Endodermal cell (in vitro differentiated cells): ENCODE results near the gene GDF7. TPM values are rescaled to one million over a fixed set of nuclear protein-coding genes. Genes with fewer than 3 reads are reported as not detected.
A peak's percentile ranks its signal among the peaks of the same experiment; 100 is the strongest.

Experiments used
- DNase-seq: peaks from one replicate; pipeline ENCODE4 v3.0.0-alpha.2; 2017
- H3K27ac ChIP-seq: 2 replicates; pipeline ENCODE4 v1.5.1; 2013; ENCODE audit warnings: mild to moderate bottlenecking, low read depth, low read length, moderate library complexity
- H3K27me3 ChIP-seq: 2 replicates; pipeline ENCODE4 v1.6.1; 2013; ENCODE audit warnings: mild to moderate bottlenecking, low read length, moderate library complexity; ENCODE audit not compliant: insufficient read depth, control insufficient read depth, poor library complexity, severe bottlenecking
- H3K36me3 ChIP-seq: 2 replicates; pipeline ENCODE4 v1.7.0; 2013; ENCODE audit warnings: mild to moderate bottlenecking, low read length, moderate library complexity; ENCODE audit not compliant: control insufficient read depth, insufficient read depth
- H3K4me1 ChIP-seq: one replicate; pipeline ENCODE4 v1.7.0; 2013; ENCODE audit warnings: low read length; ENCODE audit not compliant: control insufficient read depth, insufficient read depth
- H3K4me3 ChIP-seq: 2 replicates; pipeline ENCODE4 v1.5.1; 2013; ENCODE audit warnings: mild to moderate bottlenecking, low read length, moderate library complexity
- H3K9ac ChIP-seq: 2 replicates; pipeline ENCODE4 v1.6.1; 2013; ENCODE audit warnings: mild to moderate bottlenecking, low read length, moderate library complexity; ENCODE audit not compliant: poor library complexity, severe bottlenecking; ENCODE audit errors: extremely low read depth
- H3K9me3 ChIP-seq: 2 replicates; pipeline ENCODE4 v1.6.1; 2013; ENCODE audit warnings: mild to moderate bottlenecking, low read length, moderate library complexity; ENCODE audit not compliant: control insufficient read depth
- H3K27ac Mint-ChIP-seq: 2 replicates; pipeline ENCODE4 v1.8.0; 2020; ENCODE audit warnings: mixed read lengths
- H3K27me3 Mint-ChIP-seq: 2 replicates; pipeline ENCODE4 v1.8.0; 2021; ENCODE audit warnings: mild to moderate bottlenecking, mixed read lengths; ENCODE audit not compliant: insufficient read depth
- H3K36me3 Mint-ChIP-seq: 2 replicates; pipeline ENCODE4 v1.8.0; 2020; ENCODE audit warnings: low read depth, mixed read lengths
- H3K4me1 Mint-ChIP-seq: 2 replicates; pipeline ENCODE4 v1.8.0; 2020; ENCODE audit warnings: mixed read lengths
- H3K4me3 Mint-ChIP-seq: 2 replicates; pipeline ENCODE4 v1.8.0; 2020; ENCODE audit warnings: mild to moderate bottlenecking, moderate library complexity, mixed read lengths
- H3K9me3 Mint-ChIP-seq: 2 replicates; pipeline ENCODE4 v1.8.0; 2020; ENCODE audit warnings: mild to moderate bottlenecking, mixed read lengths
- WGBS, 2 experiments: methylation state at CpG; one replicate each; pipeline versions ENCODE4 v1.1.5 to v1.1.7; 2013; ENCODE audit warnings: missing lambda C conversion rate in 2 of 2, mixed read lengths in 1 of 2; ENCODE audit not compliant: insufficient coverage in 1 of 2, insufficient read length in 1 of 2; 5-methylcytosine and 5-hydroxymethylcytosine counted together
- total RNA-seq, 2 donors: library from RNA; stranded (reverse); fragmentation: NEBNext Ultra II Directional in 1 of 2; extraction: Animal tissue kit (Norgen Biotek cat#: 25700) in 1 of 2; gene quantifications; 2 replicates in 1 of 2; 3 replicates in 1 of 2; pipeline ENCODE4 v1.2.1, GENCODE V29; 2021
- TF ChIP-seq, protein P1 (sequence below): fragments of 200-600 bp; sonication (generic); conservative IDR thresholded peaks from 2 replicates; pipeline ENCODE4 v1.5.0; 2021; ENCODE audit warnings: antibody characterized with exemption, mild to moderate bottlenecking

Gene GDF7
- total RNA-seq, 2 donors from 2014 or later, result 0.07 to 0.09 TPM

DNA sequence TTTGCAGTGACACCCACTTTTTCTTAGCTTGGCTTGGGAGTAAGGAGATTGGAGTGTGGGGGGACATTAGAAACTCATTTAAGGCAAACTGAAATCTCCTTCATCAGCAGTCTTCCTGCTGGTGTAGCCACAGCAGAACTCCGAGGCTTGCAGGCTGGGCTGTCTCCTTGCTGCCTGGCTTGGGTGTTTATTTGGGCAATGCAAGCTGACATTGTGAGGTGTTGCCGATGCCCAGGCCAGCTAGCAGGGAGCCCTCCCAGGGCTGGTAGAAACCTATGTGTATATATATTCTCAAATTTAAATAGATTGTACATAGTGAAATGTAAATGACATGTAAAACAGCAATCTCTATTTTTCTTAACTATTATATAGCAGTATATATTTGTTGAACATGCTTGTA lies 11.8 kb downstream of the GDF7 start:
- Mint-ChIP-seq H3K36me3 (peaks cover 12% of the 10 kb centered on the region), H3K4me3 (no peak overlapping the region), H3K27me3 (peaks cover 13% of the 10 kb centered on the region), H3K27ac (no peak overlapping the region), H3K4me1 (peaks cover 5% of the 10 kb centered on the region), H3K9me3 (no peaks in the 10 kb centered on the region)
- Histone ChIP-seq H3K36me3 (peaks cover 17% of the 10 kb centered on the region), H3K9me3 (no peaks in the 10 kb centered on the region), H3K4me1 (no peaks in the 10 kb centered on the region), H3K9ac (no peak overlapping the region), H3K4me3 (no peak overlapping the region), H3K27ac (no peak overlapping the region), H3K27me3 (peaks cover 12% of the 10 kb centered on the region)
- WGBS, 2 experiments, result 86 to 96% methylated on average over 1 to 2 of the region's 2 CpGs
- TF ChIP-seq, protein P1, sequence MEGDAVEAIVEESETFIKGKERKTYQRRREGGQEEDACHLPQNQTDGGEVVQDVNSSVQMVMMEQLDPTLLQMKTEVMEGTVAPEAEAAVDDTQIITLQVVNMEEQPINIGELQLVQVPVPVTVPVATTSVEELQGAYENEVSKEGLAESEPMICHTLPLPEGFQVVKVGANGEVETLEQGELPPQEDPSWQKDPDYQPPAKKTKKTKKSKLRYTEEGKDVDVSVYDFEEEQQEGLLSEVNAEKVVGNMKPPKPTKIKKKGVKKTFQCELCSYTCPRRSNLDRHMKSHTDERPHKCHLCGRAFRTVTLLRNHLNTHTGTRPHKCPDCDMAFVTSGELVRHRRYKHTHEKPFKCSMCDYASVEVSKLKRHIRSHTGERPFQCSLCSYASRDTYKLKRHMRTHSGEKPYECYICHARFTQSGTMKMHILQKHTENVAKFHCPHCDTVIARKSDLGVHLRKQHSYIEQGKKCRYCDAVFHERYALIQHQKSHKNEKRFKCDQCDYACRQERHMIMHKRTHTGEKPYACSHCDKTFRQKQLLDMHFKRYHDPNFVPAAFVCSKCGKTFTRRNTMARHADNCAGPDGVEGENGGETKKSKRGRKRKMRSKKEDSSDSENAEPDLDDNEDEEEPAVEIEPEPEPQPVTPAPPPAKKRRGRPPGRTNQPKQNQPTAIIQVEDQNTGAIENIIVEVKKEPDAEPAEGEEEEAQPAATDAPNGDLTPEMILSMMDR, result no peak
- no peak for DNase-seq

GRCh38 chr2:20680744-20681375 lies 13.9 kb downstream of the GDF7 start:
- no peak overlapping the region for H3K9ac ChIP-seq
- H3K4me1 ChIP-seq, result no peaks in the 10 kb centered on the region
- TF ChIP-seq, protein P1, result no peak
- DNase-seq, result peak; percentile 41
- WGBS, 2 experiments, result 94 to 100% methylated on average over 3 to 10 of the region's 10 CpGs
- Mint-ChIP-seq H3K4me3 (no peak overlapping the region), H3K27me3 (no peaks in the 10 kb centered on the region), H3K27ac (no peak overlapping the region), H3K4me1 (peaks cover 3% of the 10 kb centered on the region), H3K36me3 (peaks cover 16% of the 10 kb centered on the region), H3K9me3 (no peaks in the 10 kb centered on the region)
- peaks cover 36% of the 10 kb centered on the region for H3K36me3 ChIP-seq
- no peak overlapping the region for H3K4me3 ChIP-seq
- no peak overlapping the region for H3K27ac ChIP-seq
- H3K27me3 ChIP-seq, result no peaks in the 10 kb centered on the region
- no peaks in the 10 kb centered on the region for H3K9me3 ChIP-seq

DNA sequence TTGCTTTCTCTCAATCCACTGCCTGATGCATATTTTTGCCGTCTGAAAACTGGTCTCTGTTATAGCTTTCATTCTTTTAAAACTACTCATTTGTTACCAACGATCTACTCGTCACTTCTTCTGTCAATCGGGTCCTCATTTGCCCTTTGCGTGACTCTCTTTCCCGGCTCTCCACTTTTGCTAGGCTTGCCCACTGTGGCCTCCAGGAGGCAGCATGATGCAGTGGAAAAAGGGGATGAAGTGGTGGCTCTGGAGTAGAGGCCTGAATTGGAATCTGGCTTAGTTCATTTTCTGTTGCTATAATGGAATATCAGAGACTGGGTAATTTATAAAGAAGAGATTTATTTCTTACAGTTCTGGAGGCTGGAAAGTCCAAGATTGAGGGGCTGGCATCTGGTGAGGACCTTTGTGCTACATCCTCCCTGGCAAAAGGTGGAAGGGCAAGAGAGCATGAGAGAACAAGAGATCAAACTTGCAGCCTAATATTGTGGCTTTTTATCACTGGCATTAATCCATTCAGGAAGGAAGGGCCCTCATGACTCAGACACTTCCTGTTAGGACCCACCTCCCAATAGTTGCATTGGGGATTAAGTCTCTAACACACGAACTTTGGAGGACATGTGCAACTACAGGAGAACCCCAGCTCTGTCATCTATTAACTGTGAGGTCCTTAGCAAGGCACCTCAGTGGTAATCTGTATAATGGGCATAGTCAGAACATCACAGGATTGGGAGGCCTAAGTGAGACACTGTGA lies 15.4 kb downstream of the GDF7 start:
- H3K9me3 Mint-ChIP-seq, result no peaks in the 10 kb centered on the region
- TF ChIP-seq, protein P1, result peak; percentile 86
- no peaks in the 10 kb centered on the region for H3K9me3 ChIP-seq
- DNase-seq, result peak; percentile 83
- H3K4me1 Mint-ChIP-seq, result no peaks in the 10 kb centered on the region
- no peak overlapping the region for H3K27ac Mint-ChIP-seq
- no peak overlapping the region for H3K4me3 ChIP-seq
- no peaks in the 10 kb centered on the region for H3K4me1 ChIP-seq
- H3K27me3 ChIP-seq, result no peaks in the 10 kb centered on the region
- H3K27ac ChIP-seq, result no peak overlapping the region
- H3K9ac ChIP-seq, result no peak overlapping the region
- H3K36me3 ChIP-seq, result peaks cover 50% of the 10 kb centered on the region
- H3K4me3 Mint-ChIP-seq, result no peak overlapping the region
- no peaks in the 10 kb centered on the region for H3K27me3 Mint-ChIP-seq
- H3K36me3 Mint-ChIP-seq, result peaks cover 29% of the 10 kb centered on the region
- 87 to 89% methylated on average over 5 to 7 of the region's 7 CpGs for WGBS, 2 experiments
